Activated T-cell treated with anti-CD3 and anti-CD28 coated beads for 4 hours (primary cell): Measurements from ENCODE around the gene BLOC1S6.

ENCODE experiments used
- DNase-seq: peaks from one replicate; pipeline ENCODE4 v3.0.0-alpha.2; 2020

The BLOC1S6 gene

GRCh38 chr15:45588219-45588875 lies 1.2 kb downstream of the BLOC1S6 start:
- no peak for DNase-seq

GRCh38 chr15:45589256-45589655 lies 2.1 kb downstream of the BLOC1S6 start:
- DNase-seq: no peak

- DNase-seq: no peak
These were observed 7.1 kb downstream of the BLOC1S6 start for GRCh38 chr15:45594319-45594718.

GRCh38 chr15:45594835-45595530 lies 7.8 kb downstream of the BLOC1S6 start:
- no peak for DNase-seq

GRCh38 chr15:45603881-45604280 lies 16.7 kb downstream of the BLOC1S6 start:
- no peak for DNase-seq

GRCh38 chr15:45604326-45604725 lies 17.1 kb downstream of the BLOC1S6 start:
- DNase-seq: no peak

GRCh38 chr15:45606413-45606812 lies 19.2 kb downstream of the BLOC1S6 start:
- DNase-seq: no peak

GRCh38 chr15:45606841-45607240 lies 19.7 kb downstream of the BLOC1S6 start:
- DNase-seq: no peak

- DNase-seq: no peak
These were observed 24.1 kb downstream of the BLOC1S6 start for GRCh38 chr15:45611305-45611704.

- DNase-seq: no peak
These were observed 25.7 kb downstream of the BLOC1S6 start for GRCh38 chr15:45612790-45613415.

- DNase-seq: no peak
These were observed 29.7 kb downstream of the BLOC1S6 start for GRCh38 chr15:45616901-45617323.

GRCh38 chr15:45618813-45619212 lies 31.6 kb downstream of the BLOC1S6 start:
- no peak for DNase-seq

GRCh38 chr15:45628136-45628535 lies 41.0 kb downstream of the BLOC1S6 start:
- no peak for DNase-seq

GRCh38 chr15:45630917-45631691 lies 43.9 kb downstream of the BLOC1S6 start:
- DNase-seq: no peak

- no peak for DNase-seq
These were observed 44.6 kb downstream of the BLOC1S6 start for GRCh38 chr15:45631776-45632175.

GRCh38 chr15:45634432-45635190 lies 47.4 kb downstream of the BLOC1S6 start, which contains the start of gene SQOR:
TSS of gene SQOR (plus strand) at chr15:45635029. CDS start at chr15:45658924, 23,895 bp downstream.
- DNase-seq: peak; percentile 41

- DNase-seq: peak; percentile 53
These were observed 48.0 kb downstream of the BLOC1S6 start for GRCh38 chr15:45635191-45635638.

GRCh38 chr15:45635763-45636292 lies 48.6 kb downstream of the BLOC1S6 start:
- no peak for DNase-seq

- DNase-seq: no peak
These were observed 50.0 kb downstream of the BLOC1S6 start for GRCh38 chr15:45637141-45637540.

GRCh38 chr15:45637552-45638033 lies 50.4 kb downstream of the BLOC1S6 start:
- peak; percentile 42 for DNase-seq

- DNase-seq: no peak
These were observed 53.4 kb downstream of the BLOC1S6 start for GRCh38 chr15:45640616-45641015.

- no peak for DNase-seq
These were observed 54.2 kb downstream of the BLOC1S6 start for GRCh38 chr15:45641374-45641781.
